ENCODE data around the gene GAPDHS.

DNA sequence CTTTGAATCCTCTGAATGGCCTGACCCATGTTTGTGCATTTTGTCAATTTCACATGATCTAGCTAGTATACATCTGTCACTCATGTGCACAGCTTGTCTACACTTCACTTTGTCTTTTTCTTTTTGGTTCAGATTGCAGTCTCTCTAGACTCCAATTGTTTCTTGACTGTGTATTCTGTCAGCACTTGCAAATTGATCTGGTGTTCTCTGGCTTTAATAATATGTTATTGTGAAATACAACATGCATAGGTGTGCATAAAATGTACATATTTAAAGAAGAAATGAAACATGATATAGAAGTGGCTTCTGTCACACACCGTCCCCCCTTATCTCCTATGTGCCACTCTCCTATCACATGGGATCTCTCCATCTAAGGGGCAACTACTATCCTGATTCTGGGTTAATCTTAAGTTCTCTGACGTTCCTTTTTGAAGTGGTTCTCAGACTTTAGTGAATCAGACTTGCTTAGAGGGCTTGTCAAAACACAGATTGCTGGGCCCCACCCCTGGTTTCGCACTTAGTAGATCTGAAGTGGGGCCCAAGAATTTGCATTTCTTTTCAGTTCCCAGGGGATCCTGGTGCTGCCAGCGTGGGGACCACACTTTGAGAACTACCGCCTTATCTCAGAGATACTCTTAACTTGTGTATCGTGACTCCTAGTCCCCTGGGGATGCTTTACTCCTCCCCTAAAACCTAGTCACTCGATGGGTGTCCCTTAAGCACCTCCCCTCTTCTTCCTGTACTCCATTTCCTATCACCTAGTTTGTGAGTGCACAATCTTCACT lies 48.8 kb upstream of the GAPDHS start:
- TF ChIP-seq, protein P1, sequence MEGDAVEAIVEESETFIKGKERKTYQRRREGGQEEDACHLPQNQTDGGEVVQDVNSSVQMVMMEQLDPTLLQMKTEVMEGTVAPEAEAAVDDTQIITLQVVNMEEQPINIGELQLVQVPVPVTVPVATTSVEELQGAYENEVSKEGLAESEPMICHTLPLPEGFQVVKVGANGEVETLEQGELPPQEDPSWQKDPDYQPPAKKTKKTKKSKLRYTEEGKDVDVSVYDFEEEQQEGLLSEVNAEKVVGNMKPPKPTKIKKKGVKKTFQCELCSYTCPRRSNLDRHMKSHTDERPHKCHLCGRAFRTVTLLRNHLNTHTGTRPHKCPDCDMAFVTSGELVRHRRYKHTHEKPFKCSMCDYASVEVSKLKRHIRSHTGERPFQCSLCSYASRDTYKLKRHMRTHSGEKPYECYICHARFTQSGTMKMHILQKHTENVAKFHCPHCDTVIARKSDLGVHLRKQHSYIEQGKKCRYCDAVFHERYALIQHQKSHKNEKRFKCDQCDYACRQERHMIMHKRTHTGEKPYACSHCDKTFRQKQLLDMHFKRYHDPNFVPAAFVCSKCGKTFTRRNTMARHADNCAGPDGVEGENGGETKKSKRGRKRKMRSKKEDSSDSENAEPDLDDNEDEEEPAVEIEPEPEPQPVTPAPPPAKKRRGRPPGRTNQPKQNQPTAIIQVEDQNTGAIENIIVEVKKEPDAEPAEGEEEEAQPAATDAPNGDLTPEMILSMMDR (conservative IDR thresholded peaks at IDR 0.05 in 1 of 2, IDR thresholded peaks at IDR 0.05 in 1 of 2; ENCODE audit: extremely low read depth in 1 of 2, insufficient read depth in 1 of 2, low read depth in 1 of 2, low read length in 2 of 2), result no peak
- TF ChIP-seq EZH2 (IDR thresholded peaks at IDR 0.05; ENCODE audit: borderline replicate concordance, low read length), result no peak
